ENCODE measurements around the gene SH3BGRL2. TPM values are rescaled to one million over a fixed set of nuclear protein-coding genes. Genes with fewer than 3 reads are reported as not detected.

Gene SH3BGRL2
- total RNA-seq, 2 donors from 2014 or later, result 95.4 to 145 TPM

DNA sequence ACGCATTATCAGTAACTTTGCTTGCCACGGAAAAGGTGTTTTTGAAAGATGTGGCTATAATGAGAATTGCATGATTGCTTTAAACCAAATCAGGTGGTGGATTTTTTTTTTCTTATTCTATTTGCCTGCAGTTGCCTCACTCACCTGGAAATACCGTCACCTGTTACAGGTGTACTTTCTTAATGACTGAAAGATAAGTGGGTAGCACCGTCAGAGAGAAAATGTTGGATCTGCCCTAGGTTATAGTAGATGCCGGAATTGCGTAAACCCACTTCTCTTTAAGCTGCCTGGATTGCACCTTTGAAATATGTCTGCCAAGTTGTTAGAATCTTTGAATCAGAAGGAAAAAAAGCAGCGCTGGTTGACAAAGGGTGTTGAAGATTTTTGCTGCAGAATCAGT is 68.5 kb downstream of the SH3BGRL2 start:
- DNase-seq, result no peak
- intact Hi-C loops (cut with DNase I), result no loop called here
- TF ChIP-seq, protein P1, sequence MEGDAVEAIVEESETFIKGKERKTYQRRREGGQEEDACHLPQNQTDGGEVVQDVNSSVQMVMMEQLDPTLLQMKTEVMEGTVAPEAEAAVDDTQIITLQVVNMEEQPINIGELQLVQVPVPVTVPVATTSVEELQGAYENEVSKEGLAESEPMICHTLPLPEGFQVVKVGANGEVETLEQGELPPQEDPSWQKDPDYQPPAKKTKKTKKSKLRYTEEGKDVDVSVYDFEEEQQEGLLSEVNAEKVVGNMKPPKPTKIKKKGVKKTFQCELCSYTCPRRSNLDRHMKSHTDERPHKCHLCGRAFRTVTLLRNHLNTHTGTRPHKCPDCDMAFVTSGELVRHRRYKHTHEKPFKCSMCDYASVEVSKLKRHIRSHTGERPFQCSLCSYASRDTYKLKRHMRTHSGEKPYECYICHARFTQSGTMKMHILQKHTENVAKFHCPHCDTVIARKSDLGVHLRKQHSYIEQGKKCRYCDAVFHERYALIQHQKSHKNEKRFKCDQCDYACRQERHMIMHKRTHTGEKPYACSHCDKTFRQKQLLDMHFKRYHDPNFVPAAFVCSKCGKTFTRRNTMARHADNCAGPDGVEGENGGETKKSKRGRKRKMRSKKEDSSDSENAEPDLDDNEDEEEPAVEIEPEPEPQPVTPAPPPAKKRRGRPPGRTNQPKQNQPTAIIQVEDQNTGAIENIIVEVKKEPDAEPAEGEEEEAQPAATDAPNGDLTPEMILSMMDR (IDR thresholded peaks at IDR 0.05), result no peak
- Histone ChIP-seq H3K9ac (ENCODE audit: low read depth in 2 of 2, low read length in 2 of 2) (no peak overlapping the region), H3K9me3 (no peaks in the 10 kb centered on the region), H3K4me1 (no peaks in the 10 kb centered on the region), H3K27me3 (no peaks in the 10 kb centered on the region), H3K4me3 (no peak overlapping the region), H3K36me3 (no peaks in the 10 kb centered on the region), H3K27ac (no peak overlapping the region)

DNA sequence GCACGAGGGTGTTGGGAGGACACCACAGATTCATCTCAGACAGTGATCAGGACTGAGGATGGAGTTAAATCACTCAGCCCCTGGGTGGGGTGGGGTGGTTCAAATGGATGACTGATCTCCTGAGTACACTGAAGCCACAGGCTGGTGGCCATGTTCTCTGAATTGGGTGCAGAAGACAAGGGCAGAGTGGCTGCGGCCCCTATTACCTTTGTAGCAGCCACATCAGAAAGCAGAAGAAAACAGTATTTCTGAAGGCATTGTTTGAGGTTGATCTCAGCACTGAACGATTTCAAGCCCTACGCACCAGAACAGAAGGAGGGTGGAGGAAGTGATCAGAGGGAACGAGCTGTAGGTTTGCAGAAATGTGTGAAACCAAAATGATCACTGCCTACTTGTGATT is 71.6 kb downstream of the SH3BGRL2 start:
- no peak for DNase-seq
- Histone ChIP-seq H3K9ac (ENCODE audit: low read depth in 2 of 2, low read length in 2 of 2) (no peak overlapping the region), H3K9me3 (no peaks in the 10 kb centered on the region), H3K4me3 (no peak overlapping the region), H3K27me3 (no peaks in the 10 kb centered on the region), H3K4me1 (no peaks in the 10 kb centered on the region), H3K27ac (no peak overlapping the region), H3K36me3 (no peaks in the 10 kb centered on the region)
- intact Hi-C loops (cut with DNase I), result no loop called here
- TF ChIP-seq, protein P1 (IDR thresholded peaks at IDR 0.05), result no peak

DNA sequence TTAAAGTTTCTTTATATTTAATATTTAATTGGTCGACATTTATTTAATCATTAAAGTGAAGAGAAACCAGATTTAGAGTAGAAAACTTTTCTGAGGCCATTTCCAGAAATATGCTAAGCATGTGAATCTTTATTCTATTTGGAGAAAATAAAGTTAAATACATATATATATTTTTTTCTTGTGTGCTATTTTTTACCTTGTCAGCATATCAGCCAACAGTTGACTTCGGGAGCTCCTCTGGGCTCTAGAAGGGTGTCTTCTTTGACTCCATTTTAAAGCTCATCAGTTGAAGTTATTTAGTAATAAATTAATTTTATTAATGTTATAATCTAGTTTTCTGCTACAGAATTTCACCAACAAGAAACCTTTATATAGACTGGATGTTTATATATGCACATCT is 73.1 kb downstream of the SH3BGRL2 start:
- intact Hi-C loops (cut with DNase I), result no loop called here
- Histone ChIP-seq H3K4me3 (no peak overlapping the region), H3K9me3 (no peaks in the 10 kb centered on the region), H3K9ac (ENCODE audit: low read depth in 2 of 2, low read length in 2 of 2) (no peak overlapping the region), H3K36me3 (no peaks in the 10 kb centered on the region), H3K27ac (no peak overlapping the region), H3K27me3 (no peaks in the 10 kb centered on the region), H3K4me1 (no peaks in the 10 kb centered on the region)
- TF ChIP-seq, protein P1 (IDR thresholded peaks at IDR 0.05), result no peak
- no peak for DNase-seq

DNA sequence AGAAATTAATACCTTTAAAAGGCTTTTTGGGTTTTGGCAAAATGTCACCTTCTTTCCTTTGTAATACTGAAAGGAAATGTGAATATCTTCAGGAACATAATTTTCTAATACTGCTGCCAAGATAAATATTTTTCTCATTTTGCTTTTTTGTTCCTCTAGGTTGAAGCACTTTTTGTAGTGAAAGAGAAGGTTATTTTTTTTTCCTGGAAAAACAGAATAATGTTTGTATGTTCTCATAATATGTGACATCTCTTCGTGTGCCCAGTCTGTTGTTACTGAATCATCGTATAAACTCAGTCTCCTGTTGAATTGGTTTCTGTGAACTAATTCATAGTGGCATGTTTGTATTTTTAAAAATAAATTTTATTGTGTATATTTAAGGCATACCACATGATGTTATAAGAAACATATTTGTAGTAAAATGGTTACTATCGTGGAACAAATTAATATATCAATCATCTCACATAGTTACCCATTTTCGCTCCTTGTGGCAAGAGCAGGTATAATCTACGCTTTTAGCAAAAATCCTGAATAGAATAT is 74.4 kb downstream of the SH3BGRL2 start:
- no peak overlapping the region for H3K9ac ChIP-seq (ENCODE audit: low read depth in 2 of 2, low read length in 2 of 2)
- H3K36me3 ChIP-seq, result no peaks in the 10 kb centered on the region
- H3K9me3 ChIP-seq, result no peaks in the 10 kb centered on the region
- H3K4me3 ChIP-seq, result no peak overlapping the region
- intact Hi-C loops (cut with DNase I), result no loop called here
- no peak overlapping the region for H3K27ac ChIP-seq
- H3K4me1 ChIP-seq, result no peaks in the 10 kb centered on the region
- DNase-seq, result no peak
- TF ChIP-seq, protein P1 (IDR thresholded peaks at IDR 0.05), result no peak
- no peaks in the 10 kb centered on the region for H3K27me3 ChIP-seq

DNA sequence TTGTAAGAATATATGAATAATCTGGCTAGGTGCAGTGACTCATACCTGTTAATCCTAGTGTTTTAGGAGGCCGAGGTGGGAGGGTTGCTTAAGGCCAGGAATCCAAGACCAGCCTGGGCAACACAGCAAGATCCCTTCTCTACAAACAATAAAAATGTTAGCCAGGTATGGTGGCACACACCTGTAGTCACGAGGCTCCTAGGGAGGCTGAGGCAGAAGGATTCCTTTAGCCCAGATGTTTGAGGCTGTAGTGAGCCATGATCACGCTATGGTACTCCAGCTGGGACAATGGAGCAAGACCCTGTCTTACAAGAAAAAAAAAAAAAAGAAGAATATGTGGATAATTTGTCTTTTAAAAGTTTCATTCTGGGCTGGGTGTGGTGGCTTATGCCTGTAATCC is 75.4 kb downstream of the SH3BGRL2 start:
- Histone ChIP-seq H3K27me3 (no peaks in the 10 kb centered on the region), H3K27ac (no peak overlapping the region), H3K36me3 (no peaks in the 10 kb centered on the region), H3K9me3 (no peaks in the 10 kb centered on the region), H3K4me1 (no peaks in the 10 kb centered on the region), H3K4me3 (no peak overlapping the region), H3K9ac (ENCODE audit: low read depth in 2 of 2, low read length in 2 of 2) (no peak overlapping the region)
- TF ChIP-seq, protein P1 (IDR thresholded peaks at IDR 0.05), result no peak
- no peak for DNase-seq
- intact Hi-C loops (cut with DNase I), result no loop called here

Data from colonic mucosa (tissue), 4 donors.